ENCODE results near the gene CCDC88C.

Gene CCDC88C

GRCh38 chr14:91318911-91319310 lies 98.7 kb downstream of the CCDC88C start:
- no peak for DNase-seq (ENCODE audit: low read depth)
- TF ChIP-seq, protein P1, sequence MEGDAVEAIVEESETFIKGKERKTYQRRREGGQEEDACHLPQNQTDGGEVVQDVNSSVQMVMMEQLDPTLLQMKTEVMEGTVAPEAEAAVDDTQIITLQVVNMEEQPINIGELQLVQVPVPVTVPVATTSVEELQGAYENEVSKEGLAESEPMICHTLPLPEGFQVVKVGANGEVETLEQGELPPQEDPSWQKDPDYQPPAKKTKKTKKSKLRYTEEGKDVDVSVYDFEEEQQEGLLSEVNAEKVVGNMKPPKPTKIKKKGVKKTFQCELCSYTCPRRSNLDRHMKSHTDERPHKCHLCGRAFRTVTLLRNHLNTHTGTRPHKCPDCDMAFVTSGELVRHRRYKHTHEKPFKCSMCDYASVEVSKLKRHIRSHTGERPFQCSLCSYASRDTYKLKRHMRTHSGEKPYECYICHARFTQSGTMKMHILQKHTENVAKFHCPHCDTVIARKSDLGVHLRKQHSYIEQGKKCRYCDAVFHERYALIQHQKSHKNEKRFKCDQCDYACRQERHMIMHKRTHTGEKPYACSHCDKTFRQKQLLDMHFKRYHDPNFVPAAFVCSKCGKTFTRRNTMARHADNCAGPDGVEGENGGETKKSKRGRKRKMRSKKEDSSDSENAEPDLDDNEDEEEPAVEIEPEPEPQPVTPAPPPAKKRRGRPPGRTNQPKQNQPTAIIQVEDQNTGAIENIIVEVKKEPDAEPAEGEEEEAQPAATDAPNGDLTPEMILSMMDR (conservative IDR thresholded peaks at IDR 0.05; ENCODE audit: control insufficient read depth, insufficient read depth, low read depth, low read length): no peak

GRCh38 chr14:91317381-91318308 lies 100.0 kb downstream of the CCDC88C start:
- H3K4me3 ChIP-seq (ENCODE audit: control insufficient read depth, low read depth, low read length): no peak overlapping the region
- TF ChIP-seq, protein P1 (conservative IDR thresholded peaks at IDR 0.05; ENCODE audit: control insufficient read depth, insufficient read depth, low read depth, low read length): peak; percentile 5
- DNase-seq (ENCODE audit: low read depth): peak; percentile 20

More at GRCh38 chr14:91318911-91319310, 98.7 kb downstream of the CCDC88C start:
- no peak overlapping the region for H3K4me3 ChIP-seq (ENCODE audit: control insufficient read depth, low read depth, low read length)

GRCh38 chr14:91316761-91317160 lies 100.9 kb downstream of the CCDC88C start:
- TF ChIP-seq, protein P1 (conservative IDR thresholded peaks at IDR 0.05; ENCODE audit: control insufficient read depth, insufficient read depth, low read depth, low read length): no peak
- no peak overlapping the region for H3K4me3 ChIP-seq (ENCODE audit: control insufficient read depth, low read depth, low read length)
- DNase-seq (ENCODE audit: low read depth): no peak

DNA sequence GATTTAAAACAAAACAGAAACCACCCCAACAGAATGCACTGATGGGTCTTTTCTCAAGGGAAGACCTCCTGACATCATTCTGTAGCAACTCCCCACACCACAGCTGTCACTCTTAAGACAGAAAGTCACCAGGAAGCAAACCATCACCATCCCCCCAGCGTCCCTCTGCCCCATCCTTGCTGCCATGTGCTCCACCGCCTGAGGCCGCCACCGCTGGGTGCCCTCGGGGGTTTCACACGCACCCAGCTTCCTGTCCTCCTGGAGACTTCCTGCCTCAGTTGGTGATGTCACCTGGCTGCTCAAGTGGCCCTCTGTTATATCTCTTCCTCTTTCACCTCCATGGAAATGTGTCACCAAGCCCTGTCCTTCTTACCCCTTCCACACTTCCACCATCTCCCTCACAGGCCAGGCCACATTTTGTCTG lies 101.8 kb downstream of the CCDC88C start:
- H3K4me3 ChIP-seq (ENCODE audit: control insufficient read depth, low read depth, low read length): no peak overlapping the region
- TF ChIP-seq, protein P1 (conservative IDR thresholded peaks at IDR 0.05; ENCODE audit: control insufficient read depth, insufficient read depth, low read depth, low read length): no peak
- no peak for DNase-seq (ENCODE audit: low read depth)

DNA sequence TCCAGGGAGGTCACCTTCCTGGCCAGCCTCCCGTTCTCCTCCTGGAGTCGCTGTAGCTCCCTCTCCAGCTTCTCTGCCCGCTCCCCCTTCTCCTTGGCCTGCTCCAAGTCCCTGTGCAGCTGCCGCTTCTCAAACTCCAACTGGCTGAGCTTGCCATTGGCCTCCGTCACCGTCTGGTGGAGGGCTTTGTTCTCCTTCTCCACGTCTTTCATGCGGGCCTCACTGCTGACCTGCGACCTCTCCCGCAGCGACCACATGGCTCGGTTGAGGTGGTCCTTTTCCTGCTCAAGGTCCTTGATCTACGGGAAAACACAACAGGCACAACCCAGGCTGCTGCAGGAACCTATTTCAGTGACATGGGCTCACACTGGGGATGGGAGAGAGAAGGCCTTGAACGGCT lies 103.8 kb downstream of the CCDC88C start:
- TF ChIP-seq, protein P1 (conservative IDR thresholded peaks at IDR 0.05; ENCODE audit: control insufficient read depth, insufficient read depth, low read depth, low read length): no peak
- no peak for DNase-seq (ENCODE audit: low read depth)

DNA sequence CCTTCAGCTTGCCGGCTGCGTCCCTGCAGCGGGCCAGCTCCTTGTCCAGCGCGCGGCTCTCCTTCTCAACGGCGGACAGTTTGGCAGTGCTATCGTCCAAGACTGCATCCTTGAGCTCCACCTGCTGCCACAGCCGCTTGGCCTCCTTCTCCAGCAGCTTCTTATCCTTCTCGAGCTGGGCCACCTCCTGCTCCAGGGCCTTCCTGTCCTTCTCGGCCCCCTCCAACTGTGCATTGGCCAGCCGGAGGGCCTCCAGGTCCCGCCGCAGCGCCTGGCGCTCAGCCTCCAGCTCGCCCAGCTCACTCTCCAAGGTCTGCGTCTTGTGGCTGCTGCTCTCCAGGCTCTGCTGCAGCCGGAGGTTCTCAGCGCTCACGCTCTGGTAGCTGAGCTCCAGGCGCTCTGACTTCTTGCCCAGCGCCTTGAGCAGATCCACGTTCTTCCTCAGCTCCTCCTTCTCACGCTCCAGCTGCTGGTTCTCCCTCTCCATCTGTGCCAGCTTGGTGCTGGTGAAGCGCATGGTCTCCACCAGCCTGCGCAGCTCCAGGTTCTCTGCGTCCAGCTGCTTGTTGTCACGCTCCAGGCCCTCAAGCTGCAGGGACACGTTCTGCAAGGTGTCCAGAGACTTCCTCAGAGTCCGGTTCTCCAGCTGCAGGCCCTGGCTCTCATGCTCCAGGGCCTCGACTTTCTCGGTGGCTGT lies 104.3 kb downstream of the CCDC88C start:
- DNase-seq (ENCODE audit: low read depth): no peak
- TF ChIP-seq, protein P1 (conservative IDR thresholded peaks at IDR 0.05; ENCODE audit: control insufficient read depth, insufficient read depth, low read depth, low read length): no peak

More for the DNA sequence above, 103.8 kb downstream of the CCDC88C start:
- H3K4me3 ChIP-seq (ENCODE audit: control insufficient read depth, low read depth, low read length): no peak overlapping the region

More for the DNA sequence above, 104.3 kb downstream of the CCDC88C start:
- no peak overlapping the region for H3K4me3 ChIP-seq (ENCODE audit: control insufficient read depth, low read depth, low read length)
